ENCODE results near the gene GABPB1. TPM values are rescaled to one million over a fixed set of nuclear protein-coding genes. Genes with fewer than 3 reads are reported as not detected.
A peak's percentile ranks its signal among the peaks of the same experiment; 100 is the strongest.

Gene GABPB1
- total RNA-seq, 1 donor from 2014 or later: 13.3 TPM

DNA sequence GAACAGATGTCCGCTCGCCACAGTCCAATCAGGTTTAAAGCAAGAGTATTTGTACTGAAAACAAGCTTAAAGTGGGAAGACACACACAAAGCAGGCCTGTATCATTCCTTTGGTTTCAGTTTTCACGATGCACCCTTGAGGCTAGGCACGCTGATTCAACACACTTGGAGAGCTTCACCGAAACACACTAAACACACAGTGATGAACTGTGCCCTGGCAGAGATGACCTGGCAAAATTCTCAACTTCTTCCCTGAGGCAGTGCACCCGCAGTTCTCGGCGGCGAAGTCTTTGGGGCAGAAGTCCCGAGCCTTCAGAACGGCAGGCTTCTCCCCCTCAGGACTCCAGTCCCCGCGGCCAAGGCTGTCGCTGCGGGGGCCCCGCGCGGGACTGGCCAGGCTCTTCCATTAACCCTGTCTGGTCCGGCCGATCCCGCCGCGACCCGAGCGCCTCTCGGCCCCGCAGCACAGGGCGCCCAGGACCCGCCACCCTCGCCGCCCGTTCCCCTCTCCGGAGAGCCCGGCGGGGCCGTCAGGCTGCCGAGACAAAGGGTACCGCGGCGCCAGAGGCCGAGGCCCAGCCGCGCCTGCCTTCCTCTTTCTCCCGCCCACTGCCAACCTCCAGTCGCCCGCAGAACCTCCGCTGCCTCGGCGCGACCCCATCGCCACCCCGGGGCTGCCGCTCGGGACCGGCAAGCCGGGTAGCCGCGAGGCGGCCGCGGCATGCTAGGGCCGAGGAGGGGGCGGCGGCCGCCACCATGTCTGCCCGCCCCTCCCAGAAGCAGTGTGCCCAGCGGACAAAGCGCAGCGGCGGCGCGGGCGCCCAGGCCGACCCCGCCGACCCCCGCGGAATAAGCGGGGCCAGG is 792 bp downstream of the GABPB1 start:
- intact Hi-C loops (cut with DNase I): loop anchor here (10.0 kb wide), 1 partner anchor 71 kb away; the partner anchor contains the start of gene USP8
- no peaks in the 10 kb centered on the region for H3K36me3 ChIP-seq
- TF ChIP-seq POLR2AphosphoS5 (IDR thresholded peaks at IDR 0.05; ENCODE audit: insufficient read depth in 1 of 2, low read depth in 1 of 2) (peak in 1 of 2 donors; percentile 6), POLR2A (IDR thresholded peaks at IDR 0.05) (peak in 1 of 2 donors; percentile 6)
- TF ChIP-seq, protein P1, sequence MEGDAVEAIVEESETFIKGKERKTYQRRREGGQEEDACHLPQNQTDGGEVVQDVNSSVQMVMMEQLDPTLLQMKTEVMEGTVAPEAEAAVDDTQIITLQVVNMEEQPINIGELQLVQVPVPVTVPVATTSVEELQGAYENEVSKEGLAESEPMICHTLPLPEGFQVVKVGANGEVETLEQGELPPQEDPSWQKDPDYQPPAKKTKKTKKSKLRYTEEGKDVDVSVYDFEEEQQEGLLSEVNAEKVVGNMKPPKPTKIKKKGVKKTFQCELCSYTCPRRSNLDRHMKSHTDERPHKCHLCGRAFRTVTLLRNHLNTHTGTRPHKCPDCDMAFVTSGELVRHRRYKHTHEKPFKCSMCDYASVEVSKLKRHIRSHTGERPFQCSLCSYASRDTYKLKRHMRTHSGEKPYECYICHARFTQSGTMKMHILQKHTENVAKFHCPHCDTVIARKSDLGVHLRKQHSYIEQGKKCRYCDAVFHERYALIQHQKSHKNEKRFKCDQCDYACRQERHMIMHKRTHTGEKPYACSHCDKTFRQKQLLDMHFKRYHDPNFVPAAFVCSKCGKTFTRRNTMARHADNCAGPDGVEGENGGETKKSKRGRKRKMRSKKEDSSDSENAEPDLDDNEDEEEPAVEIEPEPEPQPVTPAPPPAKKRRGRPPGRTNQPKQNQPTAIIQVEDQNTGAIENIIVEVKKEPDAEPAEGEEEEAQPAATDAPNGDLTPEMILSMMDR (IDR thresholded peaks at IDR 0.05): no peak

DNA sequence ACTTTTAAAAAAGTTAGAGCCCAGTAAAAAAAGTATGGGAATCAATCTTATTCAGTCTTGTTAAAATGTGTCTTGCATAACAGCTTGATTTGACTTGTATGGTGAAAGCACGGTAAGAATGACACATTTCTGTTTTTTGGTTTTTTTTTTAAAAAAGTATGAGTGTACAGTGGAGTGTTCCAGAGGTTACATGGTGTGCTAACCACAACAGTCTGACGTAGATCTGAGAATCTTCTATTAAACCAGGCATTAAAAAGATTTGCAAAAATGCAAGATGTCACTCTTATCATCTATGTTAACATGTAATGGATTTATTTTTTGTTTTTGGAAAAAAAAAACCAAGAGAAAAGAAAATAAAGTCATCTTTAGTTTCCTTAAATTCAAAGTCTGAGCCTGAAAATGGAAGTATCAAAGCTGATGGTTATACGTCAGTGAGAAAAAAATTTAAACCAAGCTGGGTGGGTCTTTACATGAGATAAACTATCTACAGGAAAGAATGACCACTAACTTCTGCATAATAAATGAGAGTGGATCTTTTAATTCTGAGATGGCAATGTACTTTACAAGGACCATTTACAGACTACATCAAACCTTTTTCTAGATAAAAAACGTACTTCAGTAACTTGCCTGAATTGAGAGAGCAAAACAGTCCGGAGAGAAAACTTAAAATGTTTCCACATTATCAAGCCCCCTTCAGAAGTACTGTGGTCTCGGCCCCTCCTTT is 1.6 kb downstream of the GABPB1 start:
- intact Hi-C loops (cut with DNase I): loop anchor here (10.0 kb wide), 1 partner anchor 71 kb away; the partner anchor contains the start of gene USP8
- Histone ChIP-seq H3K27me3 (no peaks in the 10 kb centered on the region), H3K4me1 (peaks cover 70% of the 10 kb centered on the region), H3K4me3 (peak overlapping the region; percentile 84 to 99), H3K36me3 (no peaks in the 10 kb centered on the region), H3K9me3 (no peaks in the 10 kb centered on the region), H3K27ac (peak overlapping the region; percentile 97)
- no peak for DNase-seq (ENCODE audit: extremely low spot score in 2 of 2)
- TF ChIP-seq, protein P1 (IDR thresholded peaks at IDR 0.05): no peak
- peak; percentile 10 to 57 for TF ChIP-seq POLR2AphosphoS5 (IDR thresholded peaks at IDR 0.05; ENCODE audit: insufficient read depth in 1 of 2, low read depth in 1 of 2)

More for the DNA sequence above, 792 bp downstream of the GABPB1 start:
- peak in 1 of 2 donors; percentile 89 for DNase-seq (ENCODE audit: extremely low spot score in 2 of 2)
- Histone ChIP-seq H3K9me3 (no peaks in the 10 kb centered on the region), H3K4me3 (peak overlapping the region; percentile 84 to 99), H3K4me1 (peaks cover 62% of the 10 kb centered on the region), H3K27me3 (no peaks in the 10 kb centered on the region), H3K27ac (peak overlapping the region; percentile 97)

DNA sequence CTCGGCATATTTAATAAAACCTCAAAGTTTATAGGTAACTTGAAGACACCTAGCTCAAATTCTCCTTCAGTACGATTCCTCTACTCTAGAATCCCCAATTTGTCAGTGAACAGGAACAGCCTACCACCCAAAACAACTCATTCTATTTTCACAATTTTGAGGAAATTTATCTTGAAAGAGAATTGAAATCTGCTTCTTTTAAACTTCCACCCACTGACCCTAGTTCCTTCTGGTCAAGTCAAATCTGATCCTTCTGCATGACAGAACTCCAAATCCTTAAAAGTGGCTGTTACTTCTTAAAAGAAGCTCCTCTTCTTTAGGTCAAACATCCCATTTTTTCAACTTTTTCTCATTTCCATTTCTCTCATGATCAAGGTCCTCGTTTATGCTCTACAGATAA is 4.4 kb downstream of the GABPB1 start:
- DNase-seq (ENCODE audit: extremely low spot score in 2 of 2): no peak
- intact Hi-C loops (cut with DNase I): loop anchor here (10.0 kb wide), 1 partner anchor 74 kb away; the partner anchor contains the start of gene USP8
- peaks cover 64% of the 10 kb centered on the region for H3K4me1 ChIP-seq
- no peaks in the 10 kb centered on the region for H3K9me3 ChIP-seq
- H3K36me3 ChIP-seq: no peaks in the 10 kb centered on the region
- TF ChIP-seq POLR2AphosphoS5 (IDR thresholded peaks at IDR 0.05; ENCODE audit: insufficient read depth in 1 of 2, low read depth in 1 of 2): no peak
- no peaks in the 10 kb centered on the region for H3K27me3 ChIP-seq
- peak overlapping the region; percentile 53 for H3K27ac ChIP-seq
- no peak overlapping the region for H3K4me3 ChIP-seq

DNA sequence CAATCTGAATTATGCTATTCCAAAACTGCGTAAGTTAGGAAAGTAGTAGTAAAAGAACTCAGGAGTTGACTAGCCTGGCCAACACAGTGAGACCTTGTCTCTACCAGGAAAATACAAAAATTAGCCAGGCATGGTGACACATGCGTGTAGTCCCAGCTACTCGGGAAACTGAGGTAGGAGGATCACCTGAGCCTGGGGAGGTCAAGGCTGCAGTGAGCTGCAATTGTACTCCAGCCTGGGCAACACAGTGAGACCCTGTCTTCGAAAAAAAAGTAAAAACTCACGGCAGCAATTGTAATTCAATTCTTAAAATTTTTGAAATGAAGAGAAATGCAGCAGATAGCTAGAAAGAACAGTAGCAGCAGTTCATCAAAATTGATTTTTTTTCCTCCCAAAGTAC is 9.7 kb downstream of the GABPB1 start:
- DNase-seq (ENCODE audit: extremely low spot score in 2 of 2): no peak
- no peaks in the 10 kb centered on the region for H3K36me3 ChIP-seq
- H3K27me3 ChIP-seq: no peaks in the 10 kb centered on the region
- H3K9me3 ChIP-seq: no peaks in the 10 kb centered on the region
- intact Hi-C loops (cut with DNase I): no loop called here
- no peak for TF ChIP-seq POLR2AphosphoS5 (IDR thresholded peaks at IDR 0.05; ENCODE audit: insufficient read depth in 1 of 2, low read depth in 1 of 2)
- TF ChIP-seq, protein P1 (IDR thresholded peaks at IDR 0.05): no peak
- no peak for TF ChIP-seq POLR2A (IDR thresholded peaks at IDR 0.05)
- H3K4me1 ChIP-seq: peaks cover 37% of the 10 kb centered on the region
- no peak overlapping the region for H3K27ac ChIP-seq
- H3K4me3 ChIP-seq: no peak overlapping the region

DNA sequence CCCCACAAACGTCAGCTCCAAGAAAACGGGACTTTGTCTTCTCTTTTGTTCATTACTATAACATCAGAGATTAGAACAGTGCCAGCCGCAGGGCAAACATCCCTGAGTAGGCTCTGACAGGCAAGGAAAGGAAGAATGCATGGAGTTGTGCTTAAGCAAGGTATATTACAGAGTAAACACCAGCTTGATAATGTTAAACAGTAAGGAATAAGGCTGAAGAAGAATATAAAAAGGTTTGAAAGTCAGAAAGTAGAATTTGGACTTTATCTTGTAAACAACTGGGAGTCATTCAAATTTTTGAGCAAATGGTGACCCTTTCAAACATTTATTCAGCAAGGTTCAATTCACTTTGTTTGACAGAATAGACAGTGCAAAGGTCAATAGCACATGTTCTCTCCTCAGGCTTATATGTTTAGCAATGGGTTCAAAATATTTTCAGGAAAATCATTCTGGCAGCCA is 11.0 kb downstream of the GABPB1 start:
- no peak for DNase-seq (ENCODE audit: extremely low spot score in 2 of 2)
- H3K4me1 ChIP-seq: peaks cover 24% of the 10 kb centered on the region
- intact Hi-C loops (cut with DNase I): no loop called here

More for the DNA sequence above, 11.0 kb downstream of the GABPB1 start:
- H3K27me3 ChIP-seq: no peaks in the 10 kb centered on the region
- H3K36me3 ChIP-seq: no peaks in the 10 kb centered on the region
- no peaks in the 10 kb centered on the region for H3K9me3 ChIP-seq
- TF ChIP-seq POLR2A (IDR thresholded peaks at IDR 0.05) (no peak), POLR2AphosphoS5 (IDR thresholded peaks at IDR 0.05; ENCODE audit: insufficient read depth in 1 of 2, low read depth in 1 of 2) (no peak)
- TF ChIP-seq, protein P1 (IDR thresholded peaks at IDR 0.05): no peak
- H3K4me3 ChIP-seq: no peak overlapping the region
- H3K27ac ChIP-seq: no peak overlapping the region
